GM10248 (cell line): ENCODE results near the gene USP34.

Experiments
- CTCF ChIA-PET: fragments of 300-600 bp; sonication (Branson Sonifier 250); formaldehyde crosslinking; extraction: SDS; loops from one replicate; lab custom pipeline; 2021; ENCODE audit warnings: antibody characterized with exemption; lab: Yijun Ruan, JAX
- POLR2A ChIA-PET: fragments of 350-650 bp; sonication (Branson Sonifier 250); formaldehyde crosslinking; extraction: SDS; loops from one replicate; lab custom pipeline; 2020; ENCODE audit warnings: antibody characterized with exemption; lab: Yijun Ruan, JAX
- DNase-seq: peaks from one replicate; pipeline ENCODE4 v3.0.0; 2012; ENCODE audit errors: extremely low spot score
- TF ChIP-seq, protein P1 (sequence below): IDR thresholded peaks from 2 replicates; pipeline ENCODE4 v1.5.1; 2012; ENCODE audit warnings: mild to moderate bottlenecking, low read depth; ENCODE audit errors: extremely low read depth, missing control alignments, control extremely low read depth

USP34 gene

DNA sequence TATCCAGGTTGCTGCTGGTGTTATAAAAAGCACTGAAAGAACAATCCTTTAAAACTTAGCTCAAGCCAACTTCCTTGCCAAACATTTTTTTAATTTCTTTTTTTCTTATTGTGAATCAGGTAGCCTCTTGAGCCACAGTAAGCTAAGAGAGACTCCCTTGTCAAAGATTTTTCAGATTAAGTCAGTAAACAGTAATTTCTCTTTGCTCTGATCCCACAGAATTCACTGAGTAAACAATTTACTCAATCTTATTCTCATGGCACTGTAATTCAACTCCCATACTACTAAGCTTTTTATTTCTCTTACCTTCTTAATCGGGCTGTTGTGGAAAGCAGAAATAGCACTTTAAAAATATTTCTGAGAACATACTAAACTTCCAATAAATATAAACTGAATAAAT, 226.2 kb downstream of the USP34 start:
- CTCF ChIA-PET: interaction anchor here (1.2 kb wide), 1 partner anchor 14 kb away, joined by 4 read pairs; no protein-coding TSS in a partner anchor
- POLR2A ChIA-PET: interaction anchor here (0.7 kb wide), 1 partner anchor 410 kb away, joined by 6 read pairs; no protein-coding TSS in a partner anchor
- no peak for DNase-seq
- TF ChIP-seq, protein P1, sequence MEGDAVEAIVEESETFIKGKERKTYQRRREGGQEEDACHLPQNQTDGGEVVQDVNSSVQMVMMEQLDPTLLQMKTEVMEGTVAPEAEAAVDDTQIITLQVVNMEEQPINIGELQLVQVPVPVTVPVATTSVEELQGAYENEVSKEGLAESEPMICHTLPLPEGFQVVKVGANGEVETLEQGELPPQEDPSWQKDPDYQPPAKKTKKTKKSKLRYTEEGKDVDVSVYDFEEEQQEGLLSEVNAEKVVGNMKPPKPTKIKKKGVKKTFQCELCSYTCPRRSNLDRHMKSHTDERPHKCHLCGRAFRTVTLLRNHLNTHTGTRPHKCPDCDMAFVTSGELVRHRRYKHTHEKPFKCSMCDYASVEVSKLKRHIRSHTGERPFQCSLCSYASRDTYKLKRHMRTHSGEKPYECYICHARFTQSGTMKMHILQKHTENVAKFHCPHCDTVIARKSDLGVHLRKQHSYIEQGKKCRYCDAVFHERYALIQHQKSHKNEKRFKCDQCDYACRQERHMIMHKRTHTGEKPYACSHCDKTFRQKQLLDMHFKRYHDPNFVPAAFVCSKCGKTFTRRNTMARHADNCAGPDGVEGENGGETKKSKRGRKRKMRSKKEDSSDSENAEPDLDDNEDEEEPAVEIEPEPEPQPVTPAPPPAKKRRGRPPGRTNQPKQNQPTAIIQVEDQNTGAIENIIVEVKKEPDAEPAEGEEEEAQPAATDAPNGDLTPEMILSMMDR: no peak

DNA sequence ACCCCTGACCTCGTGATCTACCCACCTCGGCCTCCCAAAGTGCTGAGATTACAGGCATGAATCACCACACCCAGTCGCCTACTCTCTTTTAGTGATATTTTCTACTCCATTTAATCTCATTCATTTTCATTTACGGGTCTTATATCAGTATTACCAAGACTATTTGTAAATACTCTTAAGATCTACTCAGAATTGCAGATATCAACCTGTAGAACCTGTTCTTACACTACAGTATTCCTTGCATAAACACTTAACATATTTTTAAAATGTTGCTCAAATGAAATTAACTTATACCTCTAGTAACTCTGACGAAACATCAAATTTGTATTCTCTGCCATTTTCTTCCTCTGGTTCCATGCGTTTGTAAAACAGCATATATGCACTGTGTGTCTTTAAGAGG, 229.6 kb downstream of the USP34 start:
- ChIA-PET CTCF (no interaction called here), POLR2A (no interaction called here)
- TF ChIP-seq, protein P1: no peak
- DNase-seq: no peak

DNA sequence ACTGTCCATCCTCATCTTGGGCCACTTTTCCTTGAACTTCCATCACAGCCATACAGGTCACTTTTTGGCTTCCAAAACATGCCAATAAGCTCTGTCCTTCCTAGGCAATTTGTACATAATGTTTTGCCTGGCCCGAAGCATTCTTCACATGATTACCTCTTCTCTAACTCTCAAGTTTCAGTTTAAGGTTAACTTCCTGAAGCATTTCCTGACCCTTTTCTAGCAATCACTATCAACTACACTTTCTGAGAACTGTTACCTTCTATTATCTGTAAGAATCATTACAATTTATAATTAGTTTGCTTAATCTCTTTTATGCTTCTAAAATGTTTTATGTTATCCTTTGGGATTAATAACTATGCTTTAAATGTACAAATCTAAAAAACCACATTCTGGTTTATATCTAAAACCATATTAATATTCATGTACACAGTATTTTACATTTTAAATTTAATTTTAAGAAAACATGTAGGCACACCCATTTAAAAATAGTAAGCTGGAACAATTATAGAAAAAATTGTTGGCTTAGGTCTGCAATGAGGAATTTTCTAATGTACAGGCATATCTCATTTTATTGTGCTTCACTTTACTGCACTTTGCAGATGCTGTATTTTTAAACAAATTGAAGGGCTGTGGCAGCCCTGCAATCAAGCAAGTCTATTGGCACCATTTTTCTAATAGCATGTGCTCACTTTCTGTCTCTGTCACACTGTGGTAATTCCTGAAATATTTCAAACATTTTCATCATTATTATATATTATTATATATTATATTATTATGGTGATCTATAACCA, 232.5 kb downstream of the USP34 start:
- TF ChIP-seq, protein P1: no peak
- DNase-seq: no peak
- ChIA-PET POLR2A (no interaction called here), CTCF (interaction anchor here (1.5 kb wide), 1 partner anchor 188 kb away, joined by 4 read pairs; no protein-coding TSS in a partner anchor)

DNA sequence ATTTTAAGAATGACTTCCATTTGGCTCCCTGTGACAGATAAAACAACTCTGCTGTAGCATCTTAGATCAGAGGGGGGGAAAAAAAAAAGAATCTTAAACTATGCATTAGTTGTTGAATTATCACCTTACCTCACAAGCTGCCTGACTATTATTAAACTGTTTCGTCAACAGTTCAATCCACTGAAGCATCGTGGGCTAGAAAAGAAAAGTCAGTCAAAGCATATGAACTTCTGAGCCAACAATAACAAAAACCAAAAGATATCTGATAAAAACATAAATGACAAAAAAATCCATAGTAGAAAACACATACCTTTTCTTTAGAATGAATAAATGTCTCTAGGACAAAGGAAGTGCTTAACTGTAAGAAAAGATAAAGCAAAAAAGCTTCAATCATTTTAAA, 235.2 kb downstream of the USP34 start:
- no peak for DNase-seq
- TF ChIP-seq, protein P1: no peak
- ChIA-PET POLR2A (no interaction called here), CTCF (no interaction called here)

DNA sequence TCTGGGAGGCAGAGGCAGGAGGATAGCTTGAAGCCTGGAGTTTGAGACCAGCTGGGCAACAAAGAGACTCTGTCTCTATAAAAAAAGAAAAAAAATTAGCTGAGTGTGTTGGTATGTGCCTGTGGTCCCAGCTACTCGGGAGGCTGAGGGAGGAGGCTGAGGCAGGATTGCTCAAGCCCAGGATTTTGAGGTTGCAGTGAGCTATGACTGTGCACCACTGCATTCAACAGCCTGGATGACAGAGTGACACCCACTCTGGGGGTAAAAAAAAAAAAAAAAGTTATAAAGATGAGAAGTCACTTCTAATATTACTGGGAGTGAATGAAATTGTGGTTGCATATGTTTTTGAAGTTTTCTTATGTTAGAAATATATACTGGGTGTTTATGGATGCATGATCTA, 237.3 kb downstream of the USP34 start:
- ChIA-PET CTCF (interaction anchor here (1.3 kb wide), 1 partner anchor 16 kb away, joined by 4 read pairs; no protein-coding TSS in a partner anchor), POLR2A (no interaction called here)
- TF ChIP-seq, protein P1: no peak
- DNase-seq: no peak

DNA sequence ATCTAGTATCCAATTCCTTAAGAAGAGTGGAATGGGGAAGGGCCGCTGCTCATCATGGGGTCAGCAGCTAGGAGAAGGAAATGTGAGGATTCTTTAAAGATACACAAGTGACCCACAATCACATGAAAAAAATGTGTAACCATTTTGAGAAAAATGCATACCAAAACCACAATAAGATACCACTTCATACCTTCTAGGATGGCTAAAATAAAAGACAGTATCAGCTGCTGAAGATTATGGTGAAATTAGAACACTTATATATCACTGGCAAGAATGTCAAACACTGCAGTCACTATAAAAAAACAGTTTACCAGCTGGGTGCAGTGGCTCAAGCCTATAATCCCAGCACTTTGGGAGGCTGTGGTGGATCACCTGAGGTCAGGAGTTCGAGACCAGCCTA, 241.0 kb downstream of the USP34 start:
- no peak for DNase-seq
- CTCF ChIA-PET: interaction anchor here (1.1 to 1.5 kb wide), 2 partner anchors 17 kb away, joined by 3 read pairs; no protein-coding TSS in a partner anchor
- POLR2A ChIA-PET: no interaction called here
- TF ChIP-seq, protein P1: no peak
